Measurements from ENCODE around the gene SFMBT2.

SFMBT2 gene

DNA sequence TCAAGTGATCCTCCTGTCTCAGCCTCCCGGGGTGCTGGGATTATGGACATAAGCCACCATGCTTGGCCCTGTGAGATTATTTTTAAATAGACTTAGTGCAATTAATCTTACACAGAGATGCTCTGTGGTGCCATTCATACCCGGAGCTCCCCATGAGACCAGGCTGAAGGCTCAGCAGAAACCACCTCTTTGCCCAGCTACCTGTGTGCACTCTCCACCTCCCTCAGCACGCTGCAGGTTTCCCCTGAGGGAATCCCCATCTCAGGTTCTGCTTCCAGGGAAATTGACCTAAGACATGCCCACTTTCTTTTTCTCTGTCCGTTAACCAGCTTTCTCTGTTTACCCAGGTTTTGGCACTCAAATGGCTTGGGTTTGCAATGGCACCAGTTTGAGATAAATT is 260.5 kb downstream of the SFMBT2 start:
- no peak overlapping the region for H3K27ac Mint-ChIP-seq
- peaks cover 3% of the 10 kb centered on the region for H3K27me3 Mint-ChIP-seq
- no peaks in the 10 kb centered on the region for H3K36me3 Mint-ChIP-seq (ENCODE audit: low read depth)
- no peaks in the 10 kb centered on the region for H3K4me1 Mint-ChIP-seq (ENCODE audit: low read depth)
- H3K4me3 Mint-ChIP-seq = no peak overlapping the region
- H3K9me3 Mint-ChIP-seq = no peaks in the 10 kb centered on the region

DNA sequence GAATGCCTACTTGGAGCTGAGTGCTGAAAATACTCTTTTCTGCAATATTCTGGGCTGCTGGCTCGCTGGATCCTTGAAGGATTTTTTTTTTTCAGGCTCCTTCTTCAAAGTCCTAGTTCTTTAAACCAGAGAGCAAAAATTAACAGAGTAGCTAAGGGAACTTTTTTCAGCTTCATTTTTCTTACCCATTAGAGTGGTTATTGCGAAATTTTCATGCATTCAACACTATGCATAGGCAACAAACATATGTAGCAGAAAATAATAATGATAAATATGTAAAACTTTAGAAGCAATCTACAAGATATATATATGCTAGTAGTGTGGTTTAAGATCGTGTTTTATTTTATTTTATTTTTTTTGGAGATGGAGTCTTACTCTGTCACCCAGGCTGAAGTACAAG is 264.6 kb downstream of the SFMBT2 start:
- peaks cover 9% of the 10 kb centered on the region for H3K27me3 Mint-ChIP-seq
- no peaks in the 10 kb centered on the region for H3K9me3 Mint-ChIP-seq
- H3K4me3 Mint-ChIP-seq = no peak overlapping the region
- no peak overlapping the region for H3K27ac Mint-ChIP-seq
- H3K4me1 Mint-ChIP-seq (ENCODE audit: low read depth) = no peaks in the 10 kb centered on the region
- H3K36me3 Mint-ChIP-seq (ENCODE audit: low read depth) = no peaks in the 10 kb centered on the region

DNA sequence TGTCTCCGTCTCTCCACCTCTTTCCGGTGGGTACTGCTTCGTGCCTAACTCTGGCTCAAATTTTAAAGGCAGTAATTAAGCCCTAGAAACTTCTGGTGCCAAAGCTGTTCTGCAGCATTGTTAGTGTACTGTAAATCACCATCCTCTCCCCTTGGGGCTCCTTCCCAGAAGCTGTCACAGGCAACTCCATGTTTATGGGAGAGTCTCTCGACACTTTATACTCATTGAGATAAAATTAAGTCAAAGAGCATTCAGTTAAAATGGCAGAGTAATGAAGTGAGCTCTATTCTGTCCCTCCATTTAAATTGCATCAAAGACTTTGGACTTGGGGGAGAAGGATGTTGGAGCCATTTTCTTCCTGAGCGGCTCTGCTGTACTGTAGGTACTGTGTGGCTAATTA is 274.8 kb downstream of the SFMBT2 start:
- peaks cover 9% of the 10 kb centered on the region for H3K4me1 Mint-ChIP-seq (ENCODE audit: low read depth)
- H3K9me3 Mint-ChIP-seq = no peaks in the 10 kb centered on the region
- no peak overlapping the region for H3K4me3 Mint-ChIP-seq
- H3K27me3 Mint-ChIP-seq = peaks cover 11% of the 10 kb centered on the region
- H3K36me3 Mint-ChIP-seq (ENCODE audit: low read depth) = no peaks in the 10 kb centered on the region
- no peak overlapping the region for H3K27ac Mint-ChIP-seq

DNA sequence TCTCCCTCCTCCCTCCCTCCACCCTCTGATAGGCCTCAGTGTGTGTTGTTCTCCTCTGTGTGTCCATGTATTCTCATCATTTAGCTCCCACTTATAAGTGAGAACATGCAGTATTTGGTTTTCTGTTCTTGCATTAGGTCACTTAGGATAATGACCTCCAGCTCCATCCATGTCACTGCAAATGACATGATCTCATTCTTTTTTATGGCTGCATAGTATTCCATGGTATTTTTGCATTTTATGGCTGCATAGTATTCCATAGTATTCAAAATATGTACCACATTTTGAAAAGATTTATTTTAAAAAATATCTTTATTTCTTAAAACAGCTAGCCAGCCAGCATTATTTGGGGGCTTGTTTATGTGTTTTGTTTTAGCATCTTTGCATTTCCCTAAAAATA is 275.6 kb downstream of the SFMBT2 start:
- no peak overlapping the region for H3K27ac Mint-ChIP-seq
- no peaks in the 10 kb centered on the region for H3K9me3 Mint-ChIP-seq
- peaks cover 11% of the 10 kb centered on the region for H3K27me3 Mint-ChIP-seq
- H3K36me3 Mint-ChIP-seq (ENCODE audit: low read depth) = no peaks in the 10 kb centered on the region
- H3K4me1 Mint-ChIP-seq (ENCODE audit: low read depth) = peaks cover 9% of the 10 kb centered on the region
- H3K4me3 Mint-ChIP-seq = no peak overlapping the region

DNA sequence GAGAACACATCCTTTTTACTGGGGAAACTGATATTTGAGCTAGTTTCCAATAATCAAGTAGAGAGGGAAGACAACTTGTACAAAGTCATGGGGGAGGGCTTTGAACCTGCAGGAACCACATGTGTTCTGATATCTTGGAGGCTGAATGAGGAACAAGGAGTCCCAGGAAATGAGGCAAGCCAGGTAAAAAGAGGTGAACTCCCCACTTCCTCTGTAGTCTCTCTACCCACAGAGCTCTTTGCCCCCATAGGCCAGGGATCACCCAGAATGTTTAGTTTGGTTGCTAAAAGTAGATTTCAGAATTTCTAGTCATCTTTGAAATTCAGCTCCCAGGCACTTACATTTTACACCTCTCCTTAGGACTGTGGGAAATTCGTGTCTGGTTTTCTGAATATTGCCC is 276.4 kb downstream of the SFMBT2 start:
- Mint-ChIP-seq H3K9me3 (no peaks in the 10 kb centered on the region), H3K36me3 (ENCODE audit: low read depth) (no peaks in the 10 kb centered on the region), H3K27ac (no peak overlapping the region), H3K4me1 (ENCODE audit: low read depth) (peaks cover 9% of the 10 kb centered on the region), H3K27me3 (peaks cover 11% of the 10 kb centered on the region), H3K4me3 (no peak overlapping the region)

DNA sequence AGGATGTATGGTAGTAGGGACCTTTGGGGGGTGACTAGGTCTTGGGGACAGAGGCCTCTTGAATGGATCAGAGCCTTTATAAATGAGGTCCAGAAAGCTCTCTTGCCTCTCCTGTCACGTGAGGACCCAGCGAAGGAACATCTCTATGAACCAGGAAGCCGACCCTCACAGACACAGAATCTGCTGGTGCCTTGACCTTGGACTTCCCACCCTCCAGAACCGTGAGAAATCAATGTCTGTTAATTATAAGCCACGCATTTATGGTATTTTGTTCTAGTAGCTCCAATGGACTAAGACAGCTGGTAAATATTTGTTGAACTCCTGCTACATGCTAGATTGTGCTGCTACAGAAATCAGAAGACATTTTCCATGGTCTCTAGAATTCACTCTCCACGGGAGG is 276.9 kb downstream of the SFMBT2 start:
- Mint-ChIP-seq H3K27me3 (peaks cover 11% of the 10 kb centered on the region), H3K36me3 (ENCODE audit: low read depth) (no peaks in the 10 kb centered on the region), H3K4me3 (no peak overlapping the region), H3K27ac (no peak overlapping the region), H3K9me3 (no peaks in the 10 kb centered on the region), H3K4me1 (ENCODE audit: low read depth) (peaks cover 9% of the 10 kb centered on the region)

DNA sequence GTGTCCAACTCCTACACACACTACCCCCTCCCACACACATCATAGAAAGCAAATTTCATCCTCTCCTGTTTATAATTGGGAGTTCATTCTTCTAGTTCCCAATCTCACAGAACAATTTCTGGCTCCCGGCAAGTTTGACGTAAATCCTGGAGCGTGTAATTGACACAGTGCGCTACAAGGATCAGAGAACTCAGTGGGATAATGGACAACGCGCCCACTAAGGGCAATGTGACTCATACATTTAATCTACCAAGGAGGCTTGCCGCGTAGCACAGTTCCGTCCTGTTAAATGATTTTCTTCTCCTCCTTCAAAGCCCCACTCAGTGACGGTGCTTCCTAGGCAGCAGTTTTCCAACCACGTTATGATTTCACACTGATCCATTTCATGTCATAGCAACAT is 277.6 kb downstream of the SFMBT2 start:
- H3K27me3 Mint-ChIP-seq = peaks cover 11% of the 10 kb centered on the region
- H3K4me3 Mint-ChIP-seq = no peak overlapping the region
- no peak overlapping the region for H3K27ac Mint-ChIP-seq
- no peaks in the 10 kb centered on the region for H3K9me3 Mint-ChIP-seq
- H3K4me1 Mint-ChIP-seq (ENCODE audit: low read depth) = peaks cover 9% of the 10 kb centered on the region
- H3K36me3 Mint-ChIP-seq (ENCODE audit: low read depth) = no peaks in the 10 kb centered on the region

DNA sequence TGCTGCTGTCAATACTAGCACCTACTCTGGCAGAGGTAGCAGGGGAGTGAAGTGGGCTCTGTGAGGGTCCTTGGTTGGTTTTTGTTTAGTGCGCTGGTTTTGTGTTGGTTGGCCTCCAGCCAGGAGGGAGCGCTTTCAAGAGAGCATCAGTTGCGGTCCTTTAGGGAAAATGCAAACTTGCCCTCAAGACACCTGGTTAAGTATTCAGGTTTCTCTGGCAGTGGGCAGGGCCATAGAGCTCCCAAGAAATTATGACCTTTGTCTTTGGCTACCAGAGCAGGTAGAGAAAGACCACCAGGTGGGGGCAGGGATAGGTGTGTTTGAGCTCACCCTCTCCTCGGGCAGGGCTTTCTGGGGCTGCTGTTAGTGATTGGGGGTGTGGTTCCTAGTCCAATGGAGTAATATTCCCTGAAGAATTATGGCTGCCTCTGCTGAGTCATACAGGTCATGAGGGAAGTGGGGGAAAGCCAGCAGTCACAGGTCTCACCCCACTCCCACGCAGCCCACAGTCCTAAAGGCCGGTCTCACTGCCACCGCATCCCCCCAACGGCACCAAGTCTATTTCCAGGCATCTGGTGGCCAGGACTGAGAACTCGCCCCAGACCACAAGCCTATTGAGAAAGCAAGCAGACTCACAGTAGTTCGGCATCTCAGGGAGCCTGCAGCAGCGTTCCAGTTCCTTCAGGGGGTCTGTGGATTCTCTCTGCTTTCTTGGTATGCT is 280.5 kb downstream of the SFMBT2 start:
- Mint-ChIP-seq H3K27ac (no peak overlapping the region), H3K27me3 (no peaks in the 10 kb centered on the region), H3K36me3 (ENCODE audit: low read depth) (no peaks in the 10 kb centered on the region)

DNA sequence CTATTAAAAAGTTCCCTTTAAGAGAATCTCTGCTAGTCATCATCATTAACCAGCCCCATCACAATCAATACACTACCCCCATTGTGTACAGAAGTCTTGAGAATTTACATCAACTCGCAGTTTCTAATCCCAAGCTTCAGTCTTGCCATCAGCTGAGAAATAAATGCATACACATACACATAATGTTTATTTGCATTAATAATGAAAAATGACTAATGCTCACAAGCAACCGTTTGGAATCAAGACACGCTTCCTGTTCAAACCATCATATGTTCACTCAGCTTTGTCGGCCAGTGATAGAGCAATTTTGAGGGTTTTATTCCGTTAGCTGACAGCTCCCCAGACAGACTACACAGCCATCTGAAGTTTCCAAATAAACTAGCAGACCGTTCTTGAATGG is 287.1 kb downstream of the SFMBT2 start:
- Mint-ChIP-seq H3K27ac (no peak overlapping the region), H3K36me3 (ENCODE audit: low read depth) (no peaks in the 10 kb centered on the region), H3K27me3 (no peaks in the 10 kb centered on the region), H3K9me3 (no peaks in the 10 kb centered on the region), H3K4me3 (no peak overlapping the region), H3K4me1 (ENCODE audit: low read depth) (peaks cover 6% of the 10 kb centered on the region)

More for the DNA sequence above, 280.5 kb downstream of the SFMBT2 start:
- Mint-ChIP-seq H3K9me3 (no peaks in the 10 kb centered on the region), H3K4me1 (ENCODE audit: low read depth) (peaks cover 9% of the 10 kb centered on the region), H3K4me3 (no peak overlapping the region)

DNA sequence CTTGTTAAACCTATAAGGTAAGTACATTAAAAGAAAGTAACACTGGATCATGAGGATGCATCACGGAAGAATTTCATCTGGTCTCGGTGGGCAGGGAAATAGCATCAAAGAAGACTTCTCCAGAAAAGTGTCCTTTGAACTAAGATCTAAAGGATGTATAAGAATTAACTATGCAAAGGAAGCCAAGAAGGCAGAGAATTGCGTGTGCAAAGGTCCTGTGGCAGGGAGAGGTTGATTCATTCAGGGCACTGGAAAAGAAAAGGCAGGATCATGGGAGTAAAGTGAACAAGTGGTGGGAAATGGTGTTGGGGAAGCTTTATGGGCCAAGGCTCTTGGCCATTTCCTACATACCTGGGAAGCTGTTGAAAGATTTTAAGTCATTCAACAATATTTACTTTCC is 288.3 kb downstream of the SFMBT2 start:
- no peak overlapping the region for H3K27ac Mint-ChIP-seq
- H3K36me3 Mint-ChIP-seq (ENCODE audit: low read depth) = no peaks in the 10 kb centered on the region
- H3K27me3 Mint-ChIP-seq = no peaks in the 10 kb centered on the region
- H3K9me3 Mint-ChIP-seq = no peaks in the 10 kb centered on the region
- H3K4me1 Mint-ChIP-seq (ENCODE audit: low read depth) = peaks cover 6% of the 10 kb centered on the region
- H3K4me3 Mint-ChIP-seq = no peak overlapping the region

DNA sequence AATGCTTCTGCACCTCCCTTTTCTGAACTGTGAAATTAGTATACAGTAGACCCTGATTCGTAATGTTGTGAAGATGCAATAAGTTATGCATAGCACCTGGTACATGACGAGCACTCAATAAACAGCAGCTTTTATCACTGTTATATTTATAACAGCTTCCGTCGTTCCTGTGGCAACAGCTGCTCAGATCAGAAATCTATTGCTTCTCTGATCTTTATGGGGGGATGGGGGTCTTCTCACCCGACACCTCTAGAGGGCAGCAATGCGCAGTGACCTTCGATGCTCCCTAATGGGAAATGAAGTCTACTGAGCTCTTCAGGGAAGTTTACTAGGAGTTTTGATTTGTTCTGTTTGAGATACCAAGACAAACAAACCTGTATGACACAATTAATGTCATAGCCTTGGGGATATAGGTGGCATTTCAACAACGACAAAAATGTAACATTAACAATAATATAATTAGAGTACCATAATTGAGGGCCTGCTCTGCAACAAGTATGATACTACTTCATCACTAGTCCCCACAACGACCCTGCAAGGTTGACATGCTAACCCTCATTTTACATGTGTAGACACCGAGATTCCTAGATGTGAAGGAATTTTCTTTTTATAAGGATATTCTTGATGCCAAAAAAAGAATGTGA is 289.6 kb downstream of the SFMBT2 start:
- Mint-ChIP-seq H3K4me3 (no peak overlapping the region), H3K27me3 (no peaks in the 10 kb centered on the region), H3K4me1 (ENCODE audit: low read depth) (peaks cover 6% of the 10 kb centered on the region), H3K9me3 (no peaks in the 10 kb centered on the region), H3K36me3 (ENCODE audit: low read depth) (no peaks in the 10 kb centered on the region), H3K27ac (no peak overlapping the region)

DNA sequence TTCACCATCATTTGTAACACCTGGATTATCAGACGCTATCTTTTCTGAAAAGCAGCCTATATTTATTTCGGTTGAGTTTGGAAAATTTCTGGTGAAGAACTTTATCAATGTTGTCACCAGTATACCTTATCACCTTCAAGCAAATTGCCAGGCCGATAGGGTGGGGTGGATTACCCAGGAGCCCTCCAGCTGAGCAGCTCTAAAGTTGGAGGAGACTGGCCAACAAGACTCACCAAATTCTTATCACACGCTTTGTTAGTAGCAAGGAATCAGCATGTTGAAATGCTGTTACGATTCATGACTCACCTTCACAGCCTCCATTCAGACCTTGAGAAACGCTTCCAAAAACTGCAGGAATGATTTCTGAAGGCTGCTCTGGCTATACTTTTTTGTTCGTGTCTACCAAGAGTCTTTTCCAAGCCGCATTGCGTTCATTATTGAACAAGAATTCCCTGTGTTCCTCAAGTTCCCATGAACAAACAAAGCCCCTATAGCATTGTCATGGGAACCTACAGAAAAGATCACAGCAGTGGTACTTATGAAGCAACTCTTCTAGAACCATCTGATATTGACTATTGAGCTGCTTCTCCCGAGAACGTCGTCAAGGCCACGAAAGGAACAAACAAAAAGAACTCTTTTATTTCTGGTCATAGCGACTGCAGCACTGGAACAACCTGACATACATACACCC is 291.4 kb downstream of the SFMBT2 start:
- Mint-ChIP-seq H3K9me3 (no peaks in the 10 kb centered on the region), H3K4me1 (ENCODE audit: low read depth) (peaks cover 6% of the 10 kb centered on the region), H3K27me3 (no peaks in the 10 kb centered on the region), H3K4me3 (no peak overlapping the region), H3K36me3 (ENCODE audit: low read depth) (no peaks in the 10 kb centered on the region), H3K27ac (no peak overlapping the region)

DNA sequence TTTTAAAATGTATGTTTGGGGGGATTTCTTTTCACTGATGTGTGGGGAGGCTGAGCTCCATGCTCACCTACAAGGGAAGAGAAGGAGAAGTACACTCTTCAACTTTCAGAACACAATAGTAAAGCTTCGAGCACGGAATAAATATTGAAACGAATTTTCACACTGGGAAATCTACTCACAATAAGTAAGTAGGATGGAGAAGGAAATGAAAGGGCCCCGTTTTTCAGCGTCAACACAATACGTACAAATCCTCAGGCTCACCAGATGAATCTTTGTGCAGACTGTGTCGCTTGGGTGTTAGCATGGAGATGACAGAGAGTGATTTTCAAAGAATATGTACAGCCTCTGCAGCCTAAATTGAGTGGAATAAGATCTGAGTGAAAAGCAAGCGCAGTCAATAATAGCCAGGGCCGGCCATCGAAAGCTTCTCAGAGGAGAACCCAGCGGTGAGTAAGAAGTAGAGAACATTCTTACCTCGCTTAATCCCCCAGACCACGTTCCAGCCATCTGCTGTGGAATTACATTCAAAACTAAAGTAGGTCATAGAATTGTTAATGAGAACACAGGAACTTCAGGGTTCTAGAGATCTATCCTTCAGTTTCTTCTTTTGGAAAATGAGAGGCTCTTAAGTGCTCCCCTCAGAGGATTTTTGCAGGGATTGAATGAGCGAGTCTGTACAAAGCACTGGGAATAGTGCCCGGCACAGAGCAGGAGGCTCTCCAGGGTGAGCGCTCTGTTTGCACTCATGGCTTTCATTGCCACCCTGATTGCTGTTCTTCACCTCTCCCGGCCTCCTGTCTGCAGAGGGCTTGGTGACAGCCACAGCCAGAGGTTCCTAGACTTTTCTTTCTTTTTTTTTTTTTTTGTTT is 292.8 kb downstream of the SFMBT2 start:
- H3K4me3 Mint-ChIP-seq = no peak overlapping the region
- no peaks in the 10 kb centered on the region for H3K9me3 Mint-ChIP-seq
- H3K4me1 Mint-ChIP-seq (ENCODE audit: low read depth) = peaks cover 6% of the 10 kb centered on the region
- no peaks in the 10 kb centered on the region for H3K36me3 Mint-ChIP-seq (ENCODE audit: low read depth)
- no peak overlapping the region for H3K27ac Mint-ChIP-seq
- no peaks in the 10 kb centered on the region for H3K27me3 Mint-ChIP-seq

DNA sequence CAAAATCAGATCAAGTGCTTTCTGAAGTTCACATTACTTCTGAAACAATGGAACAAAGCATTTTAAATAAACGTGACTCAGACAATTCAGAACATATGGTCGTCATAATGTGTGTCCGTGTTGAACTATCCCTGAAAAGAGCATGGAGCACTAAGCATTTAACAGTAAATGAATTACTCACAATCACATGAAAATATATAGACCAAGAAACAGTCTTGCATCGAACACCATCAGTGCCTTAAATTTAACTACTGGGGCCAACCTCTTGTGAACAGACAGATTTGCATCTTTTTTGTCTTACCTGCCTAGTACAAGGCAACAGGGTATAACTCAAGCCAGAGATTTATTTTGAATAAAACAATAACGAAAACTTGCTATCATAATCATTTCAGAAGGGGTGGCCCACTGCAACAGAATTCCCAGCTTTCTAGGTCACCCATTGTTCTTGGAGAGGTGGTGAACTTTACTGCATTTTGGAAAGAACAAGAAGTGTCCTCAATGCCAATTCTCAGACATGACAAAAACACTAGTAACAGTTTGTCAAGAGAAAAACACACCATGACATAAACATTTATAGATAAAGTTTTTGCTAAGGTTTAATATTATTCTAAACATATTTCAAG is 293.5 kb downstream of the SFMBT2 start:
- Mint-ChIP-seq H3K4me3 (no peak overlapping the region), H3K9me3 (no peaks in the 10 kb centered on the region), H3K4me1 (ENCODE audit: low read depth) (peaks cover 6% of the 10 kb centered on the region), H3K27ac (no peak overlapping the region), H3K36me3 (ENCODE audit: low read depth) (no peaks in the 10 kb centered on the region), H3K27me3 (no peaks in the 10 kb centered on the region)
